Tibial nerve (tissue), 4 donors: ENCODE measurements around the gene ZBTB20. TPM values are rescaled to one million over a fixed set of nuclear protein-coding genes. Genes with fewer than 3 reads are reported as not detected.
A peak's percentile ranks its signal among the peaks of the same experiment; 100 is the strongest.

Source experiments
- DNase-seq, 2 donors: peaks; one replicate each; pipeline ENCODE4 v3.0.0-alpha.2; 2019; ENCODE audit warnings: low spot score in 2 of 2
- H3K27ac ChIP-seq, 4 donors: fragments of 200-600 bp; sonication (generic) in 3 of 4; one replicate each; pipeline ENCODE4 v1.5.1; 2017 to 2019; ENCODE audit warnings: mild to moderate bottlenecking in 1 of 4
- H3K27me3 ChIP-seq, 2 donors: fragments of 200-600 bp; sonication (generic) in 1 of 2; one replicate each; pipeline versions ENCODE4 v1.5.1 to v1.6.0; 2017 to 2019
- H3K36me3 ChIP-seq, 3 donors: fragments of 200-600 bp; sonication (generic); one replicate each; pipeline ENCODE4 v1.5.1; 2018 to 2019
- H3K4me1 ChIP-seq, 4 donors: fragments of 200-600 bp; sonication (generic) in 3 of 4; one replicate each; pipeline ENCODE4 v1.5.1; 2017 to 2019
- H3K4me3 ChIP-seq, 4 donors: fragments of 200-600 bp; sonication (generic) in 3 of 4; one replicate each; pipeline ENCODE4 v1.5.1; 2017 to 2019; ENCODE audit warnings: mild to moderate bottlenecking in 1 of 4, moderate library complexity in 1 of 4
- H3K9me3 ChIP-seq, 4 donors: fragments of 200-600 bp; sonication (generic) in 3 of 4; one replicate each; pipeline ENCODE4 v1.5.1; 2017 to 2019
- EP300 ChIP-seq, 2 donors: sonication (generic); formaldehyde crosslinking; IDR thresholded peaks; one replicate each; pipeline ENCODE4 v1.6.1; 2017; ENCODE audit warnings: antibody characterized with exemption in 2 of 2, mild to moderate bottlenecking in 1 of 2
- POLR2A ChIP-seq, 2 donors: fragments of 450-650 bp; IDR thresholded peaks; one replicate each; pipeline ENCODE4 v1.6.1; 2017; ENCODE audit warnings: antibody characterized with exemption in 2 of 2, mild to moderate bottlenecking in 2 of 2, moderate library complexity in 2 of 2
- WGBS, 2 donors: methylation state at CpG; one replicate each; pipeline ENCODE4 v1.1.5; 2018; 5-methylcytosine and 5-hydroxymethylcytosine counted together
- total RNA-seq, 4 donors: library from RNA; depleted of rRNA; stranded (reverse); fragments of >200 nt; gene quantifications; one replicate each; pipeline ENCODE4 v1.1.0, GENCODE V29; 2016
- TF ChIP-seq, protein P1 (sequence below), 5 experiments: fragments of 200-600 bp in 3 of 5; fragments of 450-650 bp in 2 of 5; sonication (generic) in 3 of 5; IDR thresholded peaks; one replicate each; pipeline ENCODE4 v1.5.1; 2016 to 2019; ENCODE audit warnings: antibody characterized with exemption in 5 of 5, mild to moderate bottlenecking in 3 of 5, moderate library complexity in 2 of 5

ZBTB20 gene
- total RNA-seq, 4 donors from 2014 or later = 63.3 to 127 (median 102) TPM

DNA sequence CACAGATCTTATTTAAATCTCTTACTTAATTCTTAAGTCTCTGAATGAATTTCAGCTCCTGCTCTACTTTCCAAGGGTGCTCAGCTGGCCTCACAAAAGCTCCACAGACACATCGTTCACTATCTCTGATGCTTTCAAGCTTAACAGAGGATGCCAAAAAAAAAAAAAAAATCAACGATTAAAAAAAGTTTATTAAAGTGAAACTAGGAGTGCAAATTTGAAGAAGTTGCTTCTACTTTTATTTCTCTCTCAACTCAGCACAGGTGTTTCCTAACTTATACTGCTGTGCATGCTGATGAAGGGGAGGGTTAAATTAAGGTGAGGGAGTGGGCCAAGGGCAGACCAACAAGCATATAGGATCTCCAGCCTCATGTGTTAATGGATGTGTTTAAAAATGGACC lies 696.0 kb downstream of the ZBTB20 start:
- DNase-seq = no peak
- TF ChIP-seq, protein P1, sequence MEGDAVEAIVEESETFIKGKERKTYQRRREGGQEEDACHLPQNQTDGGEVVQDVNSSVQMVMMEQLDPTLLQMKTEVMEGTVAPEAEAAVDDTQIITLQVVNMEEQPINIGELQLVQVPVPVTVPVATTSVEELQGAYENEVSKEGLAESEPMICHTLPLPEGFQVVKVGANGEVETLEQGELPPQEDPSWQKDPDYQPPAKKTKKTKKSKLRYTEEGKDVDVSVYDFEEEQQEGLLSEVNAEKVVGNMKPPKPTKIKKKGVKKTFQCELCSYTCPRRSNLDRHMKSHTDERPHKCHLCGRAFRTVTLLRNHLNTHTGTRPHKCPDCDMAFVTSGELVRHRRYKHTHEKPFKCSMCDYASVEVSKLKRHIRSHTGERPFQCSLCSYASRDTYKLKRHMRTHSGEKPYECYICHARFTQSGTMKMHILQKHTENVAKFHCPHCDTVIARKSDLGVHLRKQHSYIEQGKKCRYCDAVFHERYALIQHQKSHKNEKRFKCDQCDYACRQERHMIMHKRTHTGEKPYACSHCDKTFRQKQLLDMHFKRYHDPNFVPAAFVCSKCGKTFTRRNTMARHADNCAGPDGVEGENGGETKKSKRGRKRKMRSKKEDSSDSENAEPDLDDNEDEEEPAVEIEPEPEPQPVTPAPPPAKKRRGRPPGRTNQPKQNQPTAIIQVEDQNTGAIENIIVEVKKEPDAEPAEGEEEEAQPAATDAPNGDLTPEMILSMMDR (IDR thresholded peaks at IDR 0.05) = no peak
- TF ChIP-seq EP300 (IDR thresholded peaks at IDR 0.05) = no peak
- Histone ChIP-seq H3K27ac (peak overlapping the region; percentile 71 to 91 (median 84)), H3K36me3 (no peaks in the 10 kb centered on the region), H3K27me3 (no peaks in the 10 kb centered on the region), H3K4me3 (peak overlapping the region in 3 of 4 donors; percentile 5 to 40 (median 10)), H3K9me3 (no peaks in the 10 kb centered on the region), H3K4me1 (peaks cover 0 to 80% (median 11%) of the 10 kb centered on the region in 4 donors)
- WGBS, 2 donors = 16 to 19% methylated on average over 2 of the region's 2 CpGs

DNA sequence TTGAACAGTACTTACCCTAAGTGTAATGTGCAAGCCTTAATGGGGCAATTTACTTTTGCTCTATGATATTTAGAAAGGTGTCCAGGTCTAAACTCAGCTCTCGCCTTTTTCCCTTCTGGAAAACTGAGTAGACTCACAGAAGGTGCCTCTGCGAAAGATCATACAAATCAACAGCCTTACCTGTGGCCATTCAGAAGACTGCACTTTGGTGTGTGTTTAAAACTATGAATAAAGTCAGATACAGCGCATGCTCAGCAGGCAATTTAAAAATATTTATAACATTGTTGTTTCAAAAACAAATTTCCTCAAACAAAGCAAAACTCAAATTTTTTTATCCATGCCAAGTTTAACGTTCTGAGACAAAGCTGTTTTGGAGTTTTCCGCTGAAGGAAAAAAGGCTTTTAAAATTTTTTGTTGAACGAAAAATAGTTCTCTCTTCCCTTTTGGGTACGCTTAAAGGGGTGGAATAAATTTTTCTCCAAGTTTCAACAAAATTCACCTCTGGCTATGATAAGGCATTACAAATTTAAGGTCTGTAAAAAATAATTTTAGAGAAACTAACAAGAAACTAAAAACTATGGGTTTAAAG lies 697.0 kb downstream of the ZBTB20 start:
- TF ChIP-seq, protein P1 (IDR thresholded peaks at IDR 0.05) = peak in 2 of 5 experiments; percentile 20 to 27
- TF ChIP-seq EP300 (IDR thresholded peaks at IDR 0.05) = no peak
- H3K4me1 ChIP-seq = peaks cover 0 to 74% (median 8%) of the 10 kb centered on the region in 4 donors
- H3K27me3 ChIP-seq = no peaks in the 10 kb centered on the region
- H3K4me3 ChIP-seq = no peak overlapping the region
- WGBS, 2 donors = 77 to 79% methylated on average over 7 of the region's 7 CpGs
- H3K27ac ChIP-seq = peak overlapping the region in 2 of 4 donors; percentile 88 to 91
- no peaks in the 10 kb centered on the region for H3K36me3 ChIP-seq
- no peaks in the 10 kb centered on the region for H3K9me3 ChIP-seq
- no peak for DNase-seq

DNA sequence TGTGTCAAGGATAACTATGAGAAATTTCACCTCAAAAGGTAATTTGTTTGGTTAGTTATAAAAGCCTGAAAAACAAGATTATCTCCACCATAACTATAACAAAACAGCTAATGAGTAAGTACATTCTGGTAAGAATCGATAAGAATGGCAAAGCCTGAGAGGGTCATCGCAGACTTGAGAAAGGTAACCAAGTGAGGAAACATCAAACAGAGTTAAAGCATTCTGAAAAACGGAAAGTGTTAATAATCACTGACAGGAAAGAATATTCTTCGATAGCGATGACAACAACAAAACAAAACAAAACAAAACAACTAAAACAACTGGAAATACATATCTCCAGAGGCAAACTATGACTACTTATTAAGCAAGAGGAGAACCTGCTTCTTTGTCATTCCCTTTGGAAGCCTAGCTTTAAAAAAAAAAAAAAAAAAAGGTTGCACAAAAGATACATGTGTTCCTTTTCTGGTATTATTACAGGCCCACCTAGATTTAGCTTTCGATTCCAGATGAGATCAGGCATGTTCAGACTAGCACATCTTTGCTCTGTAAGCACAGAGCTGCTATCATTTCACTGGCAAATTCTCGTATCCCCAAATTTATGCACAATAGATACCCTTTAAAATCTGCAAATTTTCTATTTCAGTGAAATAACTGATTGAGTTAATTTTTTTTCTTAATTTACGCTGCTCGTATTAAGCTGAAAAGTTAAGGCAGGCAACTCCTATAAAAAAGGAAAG lies 697.6 kb downstream of the ZBTB20 start:
- H3K36me3 ChIP-seq = no peaks in the 10 kb centered on the region
- no peak for DNase-seq
- H3K4me1 ChIP-seq = peaks cover 0 to 76% (median 8%) of the 10 kb centered on the region in 4 donors
- no peaks in the 10 kb centered on the region for H3K27me3 ChIP-seq
- TF ChIP-seq EP300 (IDR thresholded peaks at IDR 0.05) (no peak), POLR2A (IDR thresholded peaks at IDR 0.05) (no peak)
- TF ChIP-seq, protein P1 (IDR thresholded peaks at IDR 0.05) = no peak
- 82% methylated on average over 9 of the region's 9 CpGs for WGBS, 2 donors
- H3K4me3 ChIP-seq = no peak overlapping the region
- H3K9me3 ChIP-seq = no peaks in the 10 kb centered on the region
- peak overlapping the region in 2 of 4 donors; percentile 88 to 91 for H3K27ac ChIP-seq

DNA sequence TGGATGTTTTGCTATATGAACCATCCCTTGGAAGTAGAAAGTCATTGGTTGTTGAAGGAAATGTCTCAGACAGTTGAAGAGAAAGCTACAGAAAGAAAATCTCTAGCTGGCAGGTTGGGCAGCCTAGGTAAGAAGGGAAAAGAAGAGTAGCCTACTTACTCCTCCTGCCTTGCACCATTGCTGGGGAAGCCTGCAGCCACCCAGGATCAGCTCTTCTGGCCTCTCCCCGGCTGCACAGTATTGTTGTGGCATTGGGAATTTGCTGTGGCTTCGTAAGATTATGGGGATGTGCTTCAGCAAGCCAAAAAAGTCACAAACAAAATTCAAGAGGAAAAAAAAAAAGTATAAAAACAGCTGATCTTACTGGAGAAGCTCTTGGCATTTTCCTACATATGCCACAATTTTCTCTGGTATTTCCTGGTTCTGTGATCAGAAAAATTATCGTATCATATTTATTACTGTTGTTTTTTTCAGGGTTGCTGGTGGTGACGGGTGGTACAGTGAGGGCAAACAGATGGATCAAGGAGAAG lies 699.1 kb downstream of the ZBTB20 start:
- WGBS, 2 donors = 80 to 91% methylated on average over 4 of the region's 4 CpGs
- DNase-seq = no peak
- Histone ChIP-seq H3K27me3 (no peaks in the 10 kb centered on the region), H3K4me3 (no peak overlapping the region), H3K4me1 (peaks cover 0 to 76% (median 2%) of the 10 kb centered on the region in 4 donors), H3K27ac (peak overlapping the region in 1 of 4 donors; percentile 23), H3K36me3 (no peaks in the 10 kb centered on the region), H3K9me3 (no peaks in the 10 kb centered on the region)
- TF ChIP-seq, protein P1 (IDR thresholded peaks at IDR 0.05) = no peak
- TF ChIP-seq EP300 (IDR thresholded peaks at IDR 0.05) = no peak
- no peak for TF ChIP-seq POLR2A (IDR thresholded peaks at IDR 0.05)

DNA sequence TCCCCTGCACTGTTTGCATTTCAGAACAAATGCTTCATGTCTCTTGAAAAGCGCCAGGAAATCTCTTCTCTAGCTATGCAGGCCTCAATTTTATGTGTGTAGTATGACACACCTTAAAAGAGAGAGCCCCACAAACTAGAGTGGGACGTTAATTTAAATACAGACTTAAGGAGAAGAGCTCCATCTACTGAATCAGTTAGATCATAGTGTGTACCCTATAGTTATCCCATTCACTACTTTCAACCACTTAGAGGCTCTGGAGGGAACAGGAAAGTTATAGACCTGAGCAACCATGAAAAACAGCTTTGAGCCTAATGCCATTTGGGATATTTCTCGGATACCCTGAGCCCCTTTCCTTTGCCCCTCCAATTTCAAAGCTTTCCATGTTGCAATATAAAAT lies 699.5 kb downstream of the ZBTB20 start:
- H3K27ac ChIP-seq = peak overlapping the region in 1 of 4 donors; percentile 23
- no peaks in the 10 kb centered on the region for H3K27me3 ChIP-seq
- 76 to 81% methylated on average over 3 of the region's 3 CpGs for WGBS, 2 donors
- peaks cover 0 to 76% (median 1%) of the 10 kb centered on the region in 4 donors for H3K4me1 ChIP-seq
- no peaks in the 10 kb centered on the region for H3K36me3 ChIP-seq
- H3K4me3 ChIP-seq = no peak overlapping the region
- TF ChIP-seq EP300 (IDR thresholded peaks at IDR 0.05) = no peak
- TF ChIP-seq, protein P1 (IDR thresholded peaks at IDR 0.05) = no peak
- no peak for TF ChIP-seq POLR2A (IDR thresholded peaks at IDR 0.05)
- no peaks in the 10 kb centered on the region for H3K9me3 ChIP-seq
- DNase-seq = no peak
